HL-60/S4 (cell line): Measurements from ENCODE around the gene IGDCC3.

Experiments
- in situ Hi-C: fragments of 300-500 bp; cut with MboI; formaldehyde crosslinking; loops from 2 replicates; pipeline ENCODE4 v1.14.3; 2022; ENCODE audit warnings: low sequenced_read_pairs

The IGDCC3 gene

GRCh38 chr15:65304381-65305149 lies 73.2 kb downstream of the IGDCC3 start, which contains the start of gene RNU5B-1:
Gene RNU5B-1 (plus strand): TSS chr15:65304677.
- in situ Hi-C loops: no loop called here

- in situ Hi-C loops: no loop called here
These were observed 74.0 kb downstream of the IGDCC3 start for GRCh38 chr15:65303687-65304380.

GRCh38 chr15:65302061-65302460 lies 75.7 kb downstream of the IGDCC3 start:
- in situ Hi-C loops: no loop called here

GRCh38 chr15:65300924-65301441 lies 76.8 kb downstream of the IGDCC3 start:
- in situ Hi-C loops: no loop called here

- in situ Hi-C loops: loop anchor here (10.0 kb wide), 1 partner anchor 114 kb away; the partner anchor contains the start of gene CLPX
These were observed 79.1 kb downstream of the IGDCC3 start for GRCh38 chr15:65298731-65299130.

- in situ Hi-C loops: loop anchor here (10.0 kb wide), 1 partner anchor 108 kb away; the partner anchor contains the start of gene CLPX
These were observed 84.8 kb downstream of the IGDCC3 start for GRCh38 chr15:65292938-65293518.

- in situ Hi-C loops: loop anchor here (10.0 kb wide), 1 partner anchor 105 kb away; the partner anchor contains the start of gene CLPX
These were observed 87.6 kb downstream of the IGDCC3 start for GRCh38 chr15:65290228-65290627.

- in situ Hi-C loops: no loop called here
These were observed 88.4 kb downstream of the IGDCC3 start for GRCh38 chr15:65289261-65289854.

- in situ Hi-C loops: no loop called here
These were observed 90.3 kb downstream of the IGDCC3 start for GRCh38 chr15:65287520-65287855.

GRCh38 chr15:65286704-65287519 lies 90.9 kb downstream of the IGDCC3 start, which contains the start of gene PARP16:
Gene PARP16 (minus strand): TSS chr15:65286883. CDS start chr15:65286426, 457 bp downstream.
- in situ Hi-C loops: no loop called here

- in situ Hi-C loops: no loop called here
These were observed 91.6 kb downstream of the IGDCC3 start for GRCh38 chr15:65286069-65286703.

- in situ Hi-C loops: no loop called here
These were observed 92.3 kb downstream of the IGDCC3 start for GRCh38 chr15:65285291-65286068.

- in situ Hi-C loops: loop anchor here (5.0 kb wide), 1 partner anchor 81 kb away; no protein-coding TSS in a partner anchor
These were observed 99.3 kb downstream of the IGDCC3 start for GRCh38 chr15:65278480-65278879.
